ENCODE data around the gene ABCG5.

ABCG5 gene

DNA sequence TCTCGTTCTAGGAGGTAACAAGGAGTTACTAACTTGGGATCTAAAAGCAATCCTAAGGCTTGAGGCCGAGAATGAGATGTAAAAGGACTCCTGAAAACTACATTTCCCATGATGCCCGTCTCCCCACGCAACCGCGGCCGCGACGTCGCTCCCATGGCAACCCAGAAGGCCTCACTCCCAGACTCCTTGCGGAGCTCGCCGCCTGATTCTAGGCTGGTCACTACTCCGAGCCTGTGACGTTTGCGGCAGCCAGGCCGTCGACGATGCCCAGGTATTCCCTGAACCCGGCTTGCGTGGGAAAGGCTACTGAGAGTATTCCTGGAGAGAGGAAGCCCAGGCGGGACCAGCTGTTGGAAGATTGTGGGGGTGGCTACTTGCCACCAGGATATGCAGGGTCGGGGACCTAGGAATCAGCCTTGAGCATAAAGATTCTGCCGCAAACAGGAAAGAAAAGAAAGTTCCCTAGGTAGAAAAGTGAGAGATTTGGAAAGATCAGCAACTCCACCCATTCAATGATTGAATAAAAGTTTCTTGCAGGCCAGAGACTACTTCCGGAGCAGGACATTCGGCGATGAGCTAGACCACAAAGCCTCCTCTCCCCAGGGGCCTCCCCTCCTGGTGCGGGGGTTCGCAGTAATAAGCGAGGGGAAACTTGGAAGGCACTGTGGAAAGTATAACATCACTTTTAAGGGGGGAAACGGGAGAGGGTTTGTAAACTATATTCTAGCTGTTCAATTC, 64.6 kb downstream of the ABCG5 start, which contains the start of gene DYNC2LI1 (continued):
- TF ChIP-seq PRDM10 (tag by site-specific recombination; IDR thresholded peaks at IDR 0.05) (peak; percentile 93), ZXDB (tag by site-specific recombination; IDR thresholded peaks at IDR 0.05) (peak; percentile 56; the same call in 1 of the 2 replicates), ZFHX2 (tag by site-specific recombination; conservative IDR thresholded peaks at IDR 0.05) (peak; percentile 41; the same call in 1 of the 2 replicates), ZNF544 (tag by site-specific recombination; IDR thresholded peaks at IDR 0.05) (no peak), GLIS1 (tag by site-specific recombination; IDR thresholded peaks at IDR 0.05) (0 out of 2 replicates have a peak, but pooled peaks have one; percentile 17), ZNF521 (tag by site-specific recombination; IDR thresholded peaks at IDR 0.05) (no peak), ZIC2 (tag by site-specific recombination; IDR thresholded peaks at IDR 0.05) (peak; percentile 64)

DNA sequence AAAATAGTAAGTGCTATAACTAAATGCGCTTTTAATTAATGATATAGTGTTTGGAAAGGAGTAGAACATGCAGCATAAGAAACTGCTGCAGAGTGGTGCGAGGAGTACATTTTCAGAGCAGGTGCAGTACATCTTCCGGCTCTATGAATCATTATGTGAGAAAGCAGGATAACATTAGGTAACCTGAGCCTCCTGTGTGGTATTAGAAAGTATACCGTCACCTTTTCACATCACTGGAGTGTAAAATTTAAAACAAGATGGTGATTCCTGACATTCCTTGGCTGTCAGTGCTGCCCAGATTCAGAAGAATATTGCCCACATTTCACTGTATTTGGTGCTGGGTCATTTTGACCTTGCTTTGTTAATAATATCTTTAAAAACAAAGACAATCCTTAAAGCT, 72.6 kb downstream of the ABCG5 start:
- CTCF ChIA-PET: no interaction called here
- POLR2A ChIA-PET: no interaction called here
- no peaks in the 10 kb centered on the region for H3K4me1 ChIP-seq (ENCODE audit: control insufficient read depth, insufficient read depth, low read length)
- H3K36me3 ChIP-seq (ENCODE audit: control insufficient read depth in 2 of 2, insufficient read depth in 1 of 2, low read length in 2 of 2): peaks cover 0 to 12% of the 10 kb centered on the region in 2 experiments; a peak in 2 of 3 replicates
- no peak overlapping the region for H3K4me3 ChIP-seq (ENCODE audit: low read depth, low read length)
- no peak overlapping the region for H3K27ac ChIP-seq (ENCODE audit: extremely low read depth, low read depth, low read length)
- no peaks in the 10 kb centered on the region for H3K9me3 ChIP-seq (ENCODE audit: control insufficient read depth, insufficient read depth, low read depth, low read length)
- TF ChIP-seq ZNF658 (tag by site-specific recombination; IDR thresholded peaks at IDR 0.05): no peak
- TF ChIP-seq ZNF18 (tag by site-specific recombination; IDR thresholded peaks at IDR 0.05): no peak
- TF ChIP-seq ZNF157 (tag by site-specific recombination; IDR thresholded peaks at IDR 0.05): no peak
- no peak for TF ChIP-seq ZNF701 (tag by site-specific recombination; IDR thresholded peaks at IDR 0.05)
- TF ChIP-seq, protein P1, sequence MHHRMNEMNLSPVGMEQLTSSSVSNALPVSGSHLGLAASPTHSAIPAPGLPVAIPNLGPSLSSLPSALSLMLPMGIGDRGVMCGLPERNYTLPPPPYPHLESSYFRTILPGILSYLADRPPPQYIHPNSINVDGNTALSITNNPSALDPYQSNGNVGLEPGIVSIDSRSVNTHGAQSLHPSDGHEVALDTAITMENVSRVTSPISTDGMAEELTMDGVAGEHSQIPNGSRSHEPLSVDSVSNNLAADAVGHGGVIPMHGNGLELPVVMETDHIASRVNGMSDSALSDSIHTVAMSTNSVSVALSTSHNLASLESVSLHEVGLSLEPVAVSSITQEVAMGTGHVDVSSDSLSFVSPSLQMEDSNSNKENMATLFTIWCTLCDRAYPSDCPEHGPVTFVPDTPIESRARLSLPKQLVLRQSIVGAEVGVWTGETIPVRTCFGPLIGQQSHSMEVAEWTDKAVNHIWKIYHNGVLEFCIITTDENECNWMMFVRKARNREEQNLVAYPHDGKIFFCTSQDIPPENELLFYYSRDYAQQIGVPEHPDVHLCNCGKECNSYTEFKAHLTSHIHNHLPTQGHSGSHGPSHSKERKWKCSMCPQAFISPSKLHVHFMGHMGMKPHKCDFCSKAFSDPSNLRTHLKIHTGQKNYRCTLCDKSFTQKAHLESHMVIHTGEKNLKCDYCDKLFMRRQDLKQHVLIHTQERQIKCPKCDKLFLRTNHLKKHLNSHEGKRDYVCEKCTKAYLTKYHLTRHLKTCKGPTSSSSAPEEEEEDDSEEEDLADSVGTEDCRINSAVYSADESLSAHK (tag by site-specific recombination; IDR thresholded peaks at IDR 0.05): no peak
- TF ChIP-seq YY2 (tag by site-specific recombination; IDR thresholded peaks at IDR 0.05): no peak
- no peak for TF ChIP-seq ZNF19 (tag by site-specific recombination; IDR thresholded peaks at IDR 0.05; ENCODE audit: low read depth)
- TF ChIP-seq, protein P2, sequence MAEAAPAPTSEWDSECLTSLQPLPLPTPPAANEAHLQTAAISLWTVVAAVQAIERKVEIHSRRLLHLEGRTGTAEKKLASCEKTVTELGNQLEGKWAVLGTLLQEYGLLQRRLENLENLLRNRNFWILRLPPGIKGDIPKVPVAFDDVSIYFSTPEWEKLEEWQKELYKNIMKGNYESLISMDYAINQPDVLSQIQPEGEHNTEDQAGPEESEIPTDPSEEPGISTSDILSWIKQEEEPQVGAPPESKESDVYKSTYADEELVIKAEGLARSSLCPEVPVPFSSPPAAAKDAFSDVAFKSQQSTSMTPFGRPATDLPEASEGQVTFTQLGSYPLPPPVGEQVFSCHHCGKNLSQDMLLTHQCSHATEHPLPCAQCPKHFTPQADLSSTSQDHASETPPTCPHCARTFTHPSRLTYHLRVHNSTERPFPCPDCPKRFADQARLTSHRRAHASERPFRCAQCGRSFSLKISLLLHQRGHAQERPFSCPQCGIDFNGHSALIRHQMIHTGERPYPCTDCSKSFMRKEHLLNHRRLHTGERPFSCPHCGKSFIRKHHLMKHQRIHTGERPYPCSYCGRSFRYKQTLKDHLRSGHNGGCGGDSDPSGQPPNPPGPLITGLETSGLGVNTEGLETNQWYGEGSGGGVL (tag by site-specific recombination; IDR thresholded peaks at IDR 0.05): no peak
- no peak for TF ChIP-seq ZNF248 (tag by site-specific recombination; IDR thresholded peaks at IDR 0.05)
- TF ChIP-seq ZBTB21 (tag by site-specific recombination; IDR thresholded peaks at IDR 0.05): no peak
- no peak for TF ChIP-seq ZNF223 (tag by site-specific recombination; IDR thresholded peaks at IDR 0.05)
- TF ChIP-seq ZNF561 (tag by site-specific recombination; IDR thresholded peaks at IDR 0.05; ENCODE audit: borderline replicate concordance): no peak
- TF ChIP-seq, protein P3, sequence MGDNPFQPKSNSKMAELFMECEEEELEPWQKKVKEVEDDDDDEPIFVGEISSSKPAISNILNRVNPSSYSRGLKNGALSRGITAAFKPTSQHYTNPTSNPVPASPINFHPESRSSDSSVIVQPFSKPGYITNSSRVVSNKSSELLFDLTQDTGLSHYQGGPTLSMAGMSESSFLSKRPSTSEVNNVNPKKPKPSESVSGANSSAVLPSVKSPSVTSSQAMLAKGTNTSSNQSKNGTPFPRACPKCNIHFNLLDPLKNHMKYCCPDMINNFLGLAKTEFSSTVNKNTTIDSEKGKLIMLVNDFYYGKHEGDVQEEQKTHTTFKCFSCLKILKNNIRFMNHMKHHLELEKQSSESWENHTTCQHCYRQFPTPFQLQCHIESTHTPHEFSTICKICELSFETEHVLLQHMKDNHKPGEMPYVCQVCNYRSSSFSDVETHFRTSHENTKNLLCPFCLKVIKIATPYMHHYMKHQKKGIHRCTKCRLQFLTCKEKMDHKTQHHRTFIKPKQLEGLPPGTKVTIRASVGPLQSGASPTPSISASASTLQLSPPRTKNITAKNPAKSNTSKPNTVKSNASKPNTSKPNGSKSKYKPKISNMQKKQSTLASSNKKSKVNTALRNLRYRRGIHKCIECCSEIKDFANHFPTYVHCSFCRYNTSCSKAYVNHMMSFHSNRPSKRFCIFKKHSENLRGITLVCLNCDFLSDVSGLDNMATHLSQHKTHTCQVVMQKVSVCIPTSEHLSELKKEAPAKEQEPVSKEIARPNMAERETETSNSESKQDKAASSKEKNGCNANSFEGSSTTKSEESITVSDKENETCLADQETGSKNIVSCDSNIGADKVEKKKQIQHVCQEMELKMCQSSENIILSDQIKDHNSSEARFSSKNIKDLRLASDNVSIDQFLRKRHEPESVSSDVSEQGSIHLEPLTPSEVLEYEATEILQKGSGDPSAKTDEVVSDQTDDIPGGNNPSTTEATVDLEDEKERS (tag by site-specific recombination; IDR thresholded peaks at IDR 0.05): no peak
- TF ChIP-seq, protein P4, sequence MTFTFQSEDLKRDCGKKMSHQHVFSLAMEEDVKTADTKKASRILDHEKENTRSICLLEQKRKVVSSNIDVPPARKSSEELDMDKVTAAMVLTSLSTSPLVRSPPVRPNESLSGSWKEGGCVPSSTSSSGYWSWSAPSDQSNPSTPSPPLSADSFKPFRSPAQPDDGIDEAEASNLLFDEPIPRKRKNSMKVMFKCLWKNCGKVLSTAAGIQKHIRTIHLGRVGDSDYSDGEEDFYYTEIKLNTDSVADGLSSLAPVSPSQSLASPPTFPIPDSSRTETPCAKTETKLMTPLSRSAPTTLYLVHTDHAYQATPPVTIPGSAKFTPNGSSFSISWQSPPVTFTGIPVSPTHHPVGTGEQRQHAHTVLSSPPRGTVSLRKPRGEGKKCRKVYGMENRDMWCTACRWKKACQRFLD (tag by site-specific recombination; IDR thresholded peaks at IDR 0.05): no peak
- TF ChIP-seq ZNF239 (tag by site-specific recombination; IDR thresholded peaks at IDR 0.05): no peak
